Osteocyte (in vitro differentiated cells): ENCODE data around the gene GFOD1. TPM values are rescaled to one million over a fixed set of nuclear protein-coding genes. Genes with fewer than 3 reads are reported as not detected.

ENCODE experiments used
- DNase-seq: peaks from one replicate; pipeline ENCODE4 v3.0.0; 2021; ENCODE audit warnings: mixed read lengths; ENCODE audit not compliant: unreplicated experiment; ENCODE audit errors: extremely low spot score
- H3K27ac Mint-ChIP-seq: one replicate; pipeline ENCODE4 v1.8.0; 2021; ENCODE audit warnings: mild to moderate bottlenecking, mixed read lengths; ENCODE audit not compliant: unreplicated experiment
- H3K27me3 Mint-ChIP-seq: one replicate; pipeline ENCODE4 v1.8.0; 2021; ENCODE audit warnings: mixed read lengths; ENCODE audit not compliant: unreplicated experiment
- H3K36me3 Mint-ChIP-seq: one replicate; pipeline ENCODE4 v1.8.0; 2021; ENCODE audit warnings: mixed read lengths; ENCODE audit not compliant: unreplicated experiment
- H3K4me1 Mint-ChIP-seq: one replicate; pipeline ENCODE4 v1.8.0; 2021; ENCODE audit warnings: mixed read lengths; ENCODE audit not compliant: unreplicated experiment
- H3K4me3 Mint-ChIP-seq: one replicate; pipeline ENCODE4 v1.8.0; 2021; ENCODE audit warnings: mild to moderate bottlenecking, moderate library complexity, mixed read lengths; ENCODE audit not compliant: unreplicated experiment
- H3K9me3 Mint-ChIP-seq: one replicate; pipeline ENCODE4 v1.8.0; 2021; ENCODE audit warnings: mixed read lengths; ENCODE audit not compliant: unreplicated experiment
- CTCF ChIP-seq: fragments of 200-600 bp; sonication (generic); IDR thresholded peaks from 2 replicates; pipeline ENCODE4 v1.5.0; 2021; ENCODE audit warnings: antibody characterized with exemption, mild to moderate bottlenecking, moderate library complexity
- total RNA-seq: library from RNA; stranded (reverse); gene quantifications from 2 replicates; pipeline ENCODE4 v1.2.1, GENCODE V29; 2021

GFOD1 gene
- total RNA-seq, 1 donor from 2014 or later, result 0.89 TPM

- Mint-ChIP-seq H3K4me3 (no peak overlapping the region), H3K36me3 (no peaks in the 10 kb centered on the region), H3K9me3 (no peaks in the 10 kb centered on the region), H3K27me3 (no peaks in the 10 kb centered on the region), H3K4me1 (no peaks in the 10 kb centered on the region), H3K27ac (no peak overlapping the region)
- no peak for DNase-seq
- TF ChIP-seq CTCF, result no peak
These were observed 31.8 kb downstream of the GFOD1 start for GRCh38 chr6:13455552-13455966.

GRCh38 chr6:13454286-13455221 lies 32.8 kb downstream of the GFOD1 start:
- Mint-ChIP-seq H3K36me3 (no peaks in the 10 kb centered on the region), H3K27me3 (no peaks in the 10 kb centered on the region), H3K4me1 (no peaks in the 10 kb centered on the region), H3K27ac (no peak overlapping the region), H3K4me3 (no peak overlapping the region), H3K9me3 (no peaks in the 10 kb centered on the region)
- DNase-seq, result no peak
- TF ChIP-seq CTCF, result no peak

GRCh38 chr6:13453771-13454251 lies 33.6 kb downstream of the GFOD1 start:
- H3K4me3 Mint-ChIP-seq, result no peak overlapping the region
- H3K36me3 Mint-ChIP-seq, result no peaks in the 10 kb centered on the region
- H3K9me3 Mint-ChIP-seq, result no peaks in the 10 kb centered on the region
- H3K4me1 Mint-ChIP-seq, result no peaks in the 10 kb centered on the region
- H3K27ac Mint-ChIP-seq, result no peak overlapping the region
- no peak for TF ChIP-seq CTCF
- no peaks in the 10 kb centered on the region for H3K27me3 Mint-ChIP-seq
- no peak for DNase-seq

GRCh38 chr6:13453153-13453552 lies 34.2 kb downstream of the GFOD1 start:
- Mint-ChIP-seq H3K27me3 (no peaks in the 10 kb centered on the region), H3K4me1 (no peaks in the 10 kb centered on the region), H3K27ac (no peak overlapping the region), H3K4me3 (no peak overlapping the region), H3K36me3 (no peaks in the 10 kb centered on the region), H3K9me3 (no peaks in the 10 kb centered on the region)
- no peak for TF ChIP-seq CTCF
- DNase-seq, result no peak

- no peaks in the 10 kb centered on the region for H3K27me3 Mint-ChIP-seq
- H3K36me3 Mint-ChIP-seq, result no peaks in the 10 kb centered on the region
- no peak overlapping the region for H3K27ac Mint-ChIP-seq
- DNase-seq, result no peak
- no peak overlapping the region for H3K4me3 Mint-ChIP-seq
- H3K4me1 Mint-ChIP-seq, result no peaks in the 10 kb centered on the region
- no peak for TF ChIP-seq CTCF
- H3K9me3 Mint-ChIP-seq, result no peaks in the 10 kb centered on the region
These were observed 34.9 kb downstream of the GFOD1 start for GRCh38 chr6:13452346-13453117.
